ENCODE results near the gene RPL21.
A peak's percentile ranks its signal among the peaks of the same experiment; 100 is the strongest.

Gene RPL21

GRCh38 chr13:27264648-27265047 is 13.3 kb downstream of the RPL21 start:
- DNase-seq (ENCODE audit: low read depth) = no peak
- no peak for TF ChIP-seq CTCF (IDR thresholded peaks at IDR 0.05; ENCODE audit: insufficient read depth, low read depth, low read length, missing control alignments)
- H3K4me3 ChIP-seq (ENCODE audit: low read depth, low read length) = no peak overlapping the region

- no peak for TF ChIP-seq CTCF (IDR thresholded peaks at IDR 0.05; ENCODE audit: insufficient read depth, low read depth, low read length, missing control alignments)
- no peak for DNase-seq (ENCODE audit: low read depth)
- no peak overlapping the region for H3K4me3 ChIP-seq (ENCODE audit: low read depth, low read length)
These were observed 15.6 kb downstream of the RPL21 start for GRCh38 chr13:27266917-27267316.

- no peak for TF ChIP-seq CTCF (IDR thresholded peaks at IDR 0.05; ENCODE audit: insufficient read depth, low read depth, low read length, missing control alignments)
- no peak for DNase-seq (ENCODE audit: low read depth)
- H3K4me3 ChIP-seq (ENCODE audit: low read depth, low read length) = no peak overlapping the region
These were observed 16.2 kb downstream of the RPL21 start for GRCh38 chr13:27267596-27267995.

- TF ChIP-seq CTCF (IDR thresholded peaks at IDR 0.05; ENCODE audit: insufficient read depth, low read depth, low read length, missing control alignments) = no peak
- DNase-seq (ENCODE audit: low read depth) = no peak
- H3K4me3 ChIP-seq (ENCODE audit: low read depth, low read length) = no peak overlapping the region
These were observed 17.8 kb downstream of the RPL21 start for GRCh38 chr13:27269114-27269665.

- H3K4me3 ChIP-seq (ENCODE audit: low read depth, low read length) = peak within 1 kb of the TSS; percentile 67
- peak; percentile 83 for TF ChIP-seq CTCF (IDR thresholded peaks at IDR 0.05; ENCODE audit: insufficient read depth, low read depth, low read length, missing control alignments)
- DNase-seq (ENCODE audit: low read depth) = peak; percentile 80
These were observed 19.5 kb downstream of the RPL21 start, which contains the start of gene RASL11A for GRCh38 chr13:27270594-27271520. Gene RASL11A (plus strand): TSS chr13:27270830. CDS start chr13:27270945, 115 bp downstream.

- no peak for TF ChIP-seq CTCF (IDR thresholded peaks at IDR 0.05; ENCODE audit: insufficient read depth, low read depth, low read length, missing control alignments)
- DNase-seq (ENCODE audit: low read depth) = no peak
- H3K4me3 ChIP-seq (ENCODE audit: low read depth, low read length) = no peak overlapping the region
These were observed 20.3 kb downstream of the RPL21 start for GRCh38 chr13:27271570-27272096.

Measured in GM12865 (cell line).